Fibroblast of skin of abdomen (primary cell): ENCODE results near the gene ZNF547. TPM values are rescaled to one million over a fixed set of nuclear protein-coding genes. Genes with fewer than 3 reads are reported as not detected.

Source experiments
- DNase-seq: peaks from one replicate; pipeline ENCODE4 v3.0.0-alpha.2; 2013
- polyA plus RNA-seq, 2 experiments: library from polyadenylated mRNA; unstranded; fragments of 120-200 nt; gene quantifications; one replicate each; pipeline ENCODE4 v1.2.1, GENCODE V29; 2013; ENCODE audit not compliant: insufficient read length in 2 of 2

The ZNF547 gene
- polyA plus RNA-seq (2013, experiment 1 of 2; ENCODE audit: insufficient read length) = 1.7 TPM
- 2.4 TPM for polyA plus RNA-seq (2013, experiment 2 of 2; ENCODE audit: insufficient read length)

GRCh38 chr19:57362997-57363687, at the start of gene ZNF547, which contains the start of gene TRAPPC2B:
Gene ZNF547, plus strand, starts transcription at chr19:57363551. Its CDS starts 5,005 bp downstream, at chr19:57368556.
Gene TRAPPC2B, plus strand, starts transcription at chr19:57363551. Its CDS starts 1,283 bp downstream, at chr19:57364834.
- DNase-seq = peak; percentile 100

- DNase-seq = no peak
These were observed 49.2 kb upstream of the ZNF547 start for GRCh38 chr19:57314146-57314545.

- DNase-seq = no peak
These were observed 45.8 kb upstream of the ZNF547 start for GRCh38 chr19:57317503-57317902.

GRCh38 chr19:57319869-57320179, 43.5 kb upstream of the ZNF547 start:
- no peak for DNase-seq

- peak; percentile 96 for DNase-seq
These were observed 42.9 kb upstream of the ZNF547 start, which contains the start of gene ZNF543 for GRCh38 chr19:57320180-57321084. Gene ZNF543, plus strand, starts transcription at chr19:57320472. Its CDS starts 382 bp downstream, at chr19:57320854.

- DNase-seq = no peak
These were observed 42.2 kb upstream of the ZNF547 start for GRCh38 chr19:57321116-57321515.

GRCh38 chr19:57321751-57322150, 41.6 kb upstream of the ZNF547 start:
- no peak for DNase-seq

GRCh38 chr19:57324992-57325391, 38.4 kb upstream of the ZNF547 start:
- no peak for DNase-seq

GRCh38 chr19:57327993-57328392, 35.4 kb upstream of the ZNF547 start:
- no peak for DNase-seq

GRCh38 chr19:57334191-57334590, 29.2 kb upstream of the ZNF547 start:
- DNase-seq = no peak

- DNase-seq = no peak
These were observed 24.5 kb upstream of the ZNF547 start for GRCh38 chr19:57338877-57339276.

GRCh38 chr19:57342582-57342981, 20.8 kb upstream of the ZNF547 start:
- DNase-seq = no peak

- DNase-seq = peak; percentile 2
These were observed 15.2 kb upstream of the ZNF547 start for GRCh38 chr19:57348136-57348535.

- peak; percentile 97 for DNase-seq
These were observed 12.2 kb upstream of the ZNF547 start, which contains the start of gene ZNF304 for GRCh38 chr19:57350877-57351805. Gene ZNF304, plus strand, starts transcription at chr19:57351271. Its CDS starts 394 bp downstream, at chr19:57351665.

- no peak for DNase-seq
These were observed 11.5 kb upstream of the ZNF547 start for GRCh38 chr19:57351867-57352266.

GRCh38 chr19:57355916-57356315, 7.4 kb upstream of the ZNF547 start:
- no peak for DNase-seq

GRCh38 chr19:57357406-57357805, 5.9 kb upstream of the ZNF547 start:
- DNase-seq = no peak

- DNase-seq = no peak
These were observed 4.1 kb upstream of the ZNF547 start for GRCh38 chr19:57359300-57359699.

GRCh38 chr19:57362419-57362818, 932 bp upstream of the ZNF547 start:
- no peak for DNase-seq

GRCh38 chr19:57363688-57364181, 384 bp downstream of the ZNF547 start:
- DNase-seq = no peak

- no peak for DNase-seq
These were observed 3.4 kb downstream of the ZNF547 start for GRCh38 chr19:57366776-57367175.

- no peak for DNase-seq
These were observed 10.8 kb downstream of the ZNF547 start for GRCh38 chr19:57374179-57374578.
